Activated CD4-positive, alpha-beta T cell treated with anti-CD3 and anti-CD28 coated beads, Interleukin-2, Interleukin-6, amounts not matched to agents 100 ng/mL and 50 ng/mL, durations not matched to agents 16 hours and 8 hours (primary cell): ENCODE results near the gene CHPT1.
A peak's percentile ranks its signal among the peaks of the same experiment; 100 is the strongest.
"Not testable (repeated sequence)": the region's sequence is repeated elsewhere in the genome, so short reads cannot be mapped to it uniquely, and the experiment has no call there.

Source experiments
- DNase-seq: peaks from one replicate; pipeline ENCODE4 v3.0.0-alpha.2; 2020

The CHPT1 gene

GRCh38 chr12:101729842-101730241 lies 32.4 kb downstream of the CHPT1 start:
- no peak for DNase-seq

GRCh38 chr12:101732318-101732717 lies 34.9 kb downstream of the CHPT1 start:
- no peak for DNase-seq

- DNase-seq, result no peak
Observed at GRCh38 chr12:101733166-101733565, 35.7 kb downstream of the CHPT1 start.

- DNase-seq, result not testable (repeated sequence)
Observed at GRCh38 chr12:101734482-101734881, 37.0 kb downstream of the CHPT1 start.

GRCh38 chr12:101737476-101737875 lies 40.0 kb downstream of the CHPT1 start:
- no peak for DNase-seq

GRCh38 chr12:101738920-101739665 lies 41.7 kb downstream of the CHPT1 start, which contains the start of gene SYCP3:
TSS of gene SYCP3 (minus strand) at chr12:101739462. CDS start at chr12:101737935, 1,527 bp downstream.
- DNase-seq, result no peak

- DNase-seq, result no peak
Observed at GRCh38 chr12:101740566-101740965, 43.1 kb downstream of the CHPT1 start.

GRCh38 chr12:101740980-101741379 lies 43.5 kb downstream of the CHPT1 start:
- no peak for DNase-seq

GRCh38 chr12:101743242-101743641 lies 45.8 kb downstream of the CHPT1 start:
- no peak for DNase-seq

- DNase-seq, result peak; percentile 14
Observed at GRCh38 chr12:101743724-101744472, 46.5 kb downstream of the CHPT1 start.

- DNase-seq, result no peak
Observed at GRCh38 chr12:101745481-101745880, 48.0 kb downstream of the CHPT1 start.

GRCh38 chr12:101746196-101746595 lies 48.8 kb downstream of the CHPT1 start:
- DNase-seq, result no peak

GRCh38 chr12:101746661-101747060 lies 49.2 kb downstream of the CHPT1 start:
- DNase-seq, result no peak

GRCh38 chr12:101747697-101748096 lies 50.3 kb downstream of the CHPT1 start:
- no peak for DNase-seq

GRCh38 chr12:101748907-101749306 lies 51.5 kb downstream of the CHPT1 start:
- no peak for DNase-seq

GRCh38 chr12:101749657-101750056 lies 52.2 kb downstream of the CHPT1 start:
- no peak for DNase-seq

GRCh38 chr12:101750152-101750551 lies 52.7 kb downstream of the CHPT1 start:
- no peak for DNase-seq

GRCh38 chr12:101759396-101760047 lies 62.1 kb downstream of the CHPT1 start:
- peak; percentile 39 for DNase-seq

GRCh38 chr12:101761350-101761749 lies 63.9 kb downstream of the CHPT1 start:
- DNase-seq, result no peak

GRCh38 chr12:101761781-101762180 lies 64.3 kb downstream of the CHPT1 start:
- no peak for DNase-seq

- no peak for DNase-seq
Observed at GRCh38 chr12:101763246-101763931, 65.9 kb downstream of the CHPT1 start.

- no peak for DNase-seq
Observed at GRCh38 chr12:101764051-101764792, 66.8 kb downstream of the CHPT1 start.
